ENCODE data around the gene PTPRN. TPM values are rescaled to one million over a fixed set of nuclear protein-coding genes. Genes with fewer than 3 reads are reported as not detected.
A peak's percentile ranks its signal among the peaks of the same experiment; 100 is the strongest.

Gene PTPRN
- total and polyA plus RNA-seq, 9 of the 15 experiments (the other 6 are each of a cell fraction or from before 2014, with no cell fraction given) = 0.15 to 2.4 (median 0.43) TPM; not detected in 1

DNA sequence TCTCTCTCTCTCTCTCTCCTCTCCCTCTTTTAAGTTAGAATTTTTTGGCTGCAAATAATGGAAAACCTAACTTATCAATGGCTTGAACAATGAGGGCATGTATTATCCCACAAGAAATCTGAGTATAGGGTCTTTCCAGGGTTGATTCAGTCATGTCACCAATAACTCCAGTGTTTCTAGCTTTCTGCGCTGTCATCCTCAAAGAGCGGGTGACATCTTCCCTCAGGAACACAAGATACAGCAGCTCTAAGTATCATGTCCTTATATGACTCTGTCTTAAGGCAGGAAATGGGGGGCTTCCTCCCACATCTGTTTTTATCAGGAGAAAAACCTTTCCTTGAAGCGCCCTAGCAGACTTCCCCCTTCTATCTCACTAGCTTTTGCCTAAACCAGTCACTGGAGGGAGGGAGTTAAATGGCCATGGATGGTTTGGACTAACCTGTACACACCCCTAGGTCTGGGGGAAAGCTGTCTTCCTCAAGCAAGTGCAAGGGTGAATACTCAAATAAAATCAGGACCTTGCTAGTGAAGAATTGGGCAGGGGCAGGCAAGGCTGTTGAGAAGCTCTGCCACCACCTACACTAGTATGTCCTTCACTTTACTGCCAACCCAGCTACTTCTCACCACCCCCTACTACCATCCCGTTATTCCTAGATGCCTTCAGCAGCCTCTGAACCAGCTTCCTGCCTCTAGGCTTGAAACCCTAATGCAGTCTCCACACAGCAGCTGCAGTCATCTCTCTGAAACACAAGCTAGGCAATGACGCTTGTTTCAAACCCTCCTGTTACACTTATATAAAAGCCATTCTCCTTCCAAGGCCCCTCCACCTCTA is 48.0 kb downstream of the PTPRN start (continued):
- TF ChIP-seq, protein P1, sequence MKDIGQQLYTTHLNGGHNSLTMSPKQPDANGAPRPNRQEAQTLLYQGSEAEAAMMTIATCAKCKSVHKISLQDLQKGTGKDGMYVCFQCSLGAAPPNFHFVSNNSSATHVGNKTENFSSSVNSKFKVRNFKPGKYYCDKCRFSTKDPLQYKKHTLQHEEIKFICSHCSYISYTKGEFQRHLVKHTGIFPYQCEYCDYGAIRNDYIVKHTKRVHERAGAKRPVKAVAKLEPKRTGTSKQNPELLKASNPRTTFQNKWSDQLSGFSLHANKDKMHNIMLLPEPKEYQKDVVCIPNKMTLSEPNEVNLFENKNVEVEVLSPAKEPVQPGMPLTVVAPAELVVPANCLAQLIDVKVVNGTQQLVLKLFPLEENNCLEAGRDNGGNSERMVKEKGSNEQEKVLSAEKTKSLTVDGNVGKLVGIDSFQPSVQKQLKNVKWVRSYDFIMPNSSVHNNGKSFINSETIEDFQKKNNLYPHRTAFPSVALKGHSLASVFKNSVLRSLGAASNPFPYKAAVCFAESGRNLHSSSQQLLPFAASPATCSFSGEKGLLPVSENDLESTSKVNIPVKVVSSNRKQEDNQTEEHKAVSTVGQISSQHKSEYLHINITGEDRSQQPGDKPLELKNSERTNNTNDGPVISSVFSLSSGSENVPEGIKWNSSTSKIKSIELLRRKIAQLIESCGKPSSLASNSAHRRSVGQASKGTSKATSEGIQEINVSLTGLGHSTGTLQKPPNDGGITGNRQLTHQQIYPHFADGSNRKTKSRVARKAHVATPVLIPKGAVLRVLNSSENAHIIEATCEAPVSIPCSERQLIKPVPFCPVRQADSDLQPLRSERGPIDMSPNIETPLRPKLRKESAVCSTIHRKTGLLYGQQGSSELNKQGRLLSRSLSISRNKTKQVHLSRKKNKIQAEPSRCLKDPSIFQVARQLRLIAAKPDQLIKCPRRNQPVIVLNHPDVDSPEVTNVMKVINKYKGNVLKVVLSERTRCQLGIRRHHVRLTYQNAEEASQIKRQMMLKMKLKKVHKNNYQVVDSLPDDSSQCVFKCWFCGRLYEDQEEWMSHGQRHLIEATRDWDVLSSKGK (CRISPR knock-in tag; IDR thresholded peaks at IDR 0.05) = no peak
- TF ChIP-seq ZNF551 (CRISPR knock-in tag; IDR thresholded peaks at IDR 0.05) (no peak), ZBTB8A (IDR thresholded peaks at IDR 0.05; ENCODE audit: partially characterized antibody) (no peak), ZFP36 (IDR thresholded peaks at IDR 0.05; ENCODE audit: low read depth, low read length, partially characterized antibody) (no peak), NFRKB (IDR thresholded peaks at IDR 0.05; ENCODE audit: low read depth) (no peak), BRD4 (IDR thresholded peaks at IDR 0.05) (no peak), JUN (IDR thresholded peaks at IDR 0.05; ENCODE audit: borderline replicate concordance, low read depth, low read length) (no peak), JUN (CRISPR knock-in tag; IDR thresholded peaks at IDR 0.05; ENCODE audit: borderline replicate concordance) (no peak), ZNF444 (CRISPR knock-in tag; IDR thresholded peaks at IDR 0.05) (no peak), PCBP2 (IDR thresholded peaks at IDR 0.05; ENCODE audit: low read depth, low read length, poor library complexity, severe bottlenecking) (no peak), MEF2A (IDR thresholded peaks at IDR 0.05; ENCODE audit: control insufficient read depth, low read depth, low read length) (no peak), SNRNP70 (optimal IDR thresholded peaks at IDR 0.05; ENCODE audit: low read depth, low read length) (no peak), GABPB1 (CRISPR knock-in tag; IDR thresholded peaks at IDR 0.05) (no peak), KDM2B (CRISPR knock-in tag; IDR thresholded peaks at IDR 0.05) (no peak), PCBP1 (IDR thresholded peaks at IDR 0.05; ENCODE audit: low read depth, low read length, poor library complexity, severe bottlenecking) (no peak), NFE2 (IDR thresholded peaks at IDR 0.05; ENCODE audit: low read depth) (peak; percentile 60), ATF7 (IDR thresholded peaks at IDR 0.05) (peak; percentile 43; the same call in 1 of the 2 replicates), TCF7 (IDR thresholded peaks at IDR 0.05; ENCODE audit: borderline replicate concordance) (no peak), SREBF2 (CRISPR knock-in tag; IDR thresholded peaks at IDR 0.05) (no peak), SMARCE1 (IDR thresholded peaks at IDR 0.05) (no peak), CHD4 (IDR thresholded peaks at IDR 0.05; ENCODE audit: insufficient read depth, insufficient replicate concordance, low read depth, low read length, poor library complexity, severe bottlenecking) (no peak), ZNF316 (IDR thresholded peaks at IDR 0.05) (peak; percentile 50), PATZ1 (CRISPR knock-in tag; IDR thresholded peaks at IDR 0.05; ENCODE audit: borderline replicate concordance) (no peak)
